ENCODE data around the gene CACNA1A.

The CACNA1A gene

GRCh38 chr19:13163609-13164342, 342.5 kb downstream of the CACNA1A start:
- no peak for DNase-seq (ENCODE audit: low read depth)

GRCh38 chr19:13162724-13163608, 343.3 kb downstream of the CACNA1A start:
- DNase-seq (ENCODE audit: low read depth) = peak; percentile 66

GRCh38 chr19:13160557-13160956, 345.7 kb downstream of the CACNA1A start:
- DNase-seq (ENCODE audit: low read depth) = no peak

- DNase-seq (ENCODE audit: low read depth) = no peak
Observed at GRCh38 chr19:13159713-13160112, 346.6 kb downstream of the CACNA1A start.
